Right ventricle myocardium inferior (tissue), 1 donor: ENCODE data around the gene ABCG1. TPM values are rescaled to one million over a fixed set of nuclear protein-coding genes. Genes with fewer than 3 reads are reported as not detected.
"Not testable (repeated sequence)": the region's sequence is repeated elsewhere in the genome, so short reads cannot be mapped to it uniquely, and the experiment has no call there.

ENCODE experiments used
- ATAC-seq: fragments of 200-7000 bp; cut with Tn5 transposase; one replicate; pipeline ENCODE4 v1.9.1; 2020; ENCODE audit warnings: mild to moderate bottlenecking, moderate library complexity
- DNase-seq: peaks from one replicate; pipeline ENCODE4 v3.0.0; 2021; ENCODE audit errors: missing footprints
- intact Hi-C: fragments of 100-400 bp; cut with DNase I; formaldehyde crosslinking; loops from one replicate; pipeline ENCODE4 v1.11.0; 2022
- total RNA-seq: library from RNA; stranded (reverse); fragmentation: NEBNext Ultra II Directional; extraction: Animal tissue kit (Norgen Biotek cat#: 25700); gene quantifications from one replicate; pipeline ENCODE4 v1.2.1, GENCODE V29; 2021
- donor health status: DM: no; HTN: yes; CAD: no; lungs with severe emphysema.

ABCG1 gene
- total RNA-seq, 1 donor from 2014 or later, result 9.0 TPM

DNA sequence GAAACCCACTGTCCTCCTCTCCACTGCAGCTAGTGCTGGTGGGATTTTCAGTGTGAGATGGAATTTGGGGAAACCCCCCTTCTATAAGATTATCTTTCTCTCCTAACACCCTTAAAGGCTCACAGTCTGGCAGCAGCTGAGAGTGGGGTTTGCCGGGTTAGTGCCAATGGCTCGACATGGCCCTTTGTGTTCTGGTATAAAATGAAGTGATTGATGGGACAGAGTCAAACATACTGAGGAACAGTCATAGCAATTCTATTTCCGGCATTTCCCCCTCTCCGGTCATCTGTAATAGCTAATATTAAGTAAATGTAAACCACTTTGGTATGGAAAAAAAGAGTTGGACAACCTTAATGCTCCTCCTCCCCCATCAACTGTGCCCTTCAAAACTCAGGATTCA is 58.7 kb downstream of the ABCG1 start:
- intact Hi-C loops, result no loop called here
- no peak for ATAC-seq
- DNase-seq, result no peak

GRCh38 chr21:42278451-42279149 is 59.7 kb downstream of the ABCG1 start:
- DNase-seq, result no peak
- intact Hi-C loops, result no loop called here
- ATAC-seq, result no peak

- DNase-seq, result no peak
These were observed 60.5 kb downstream of the ABCG1 start for GRCh38 chr21:42279341-42279871.

DNA sequence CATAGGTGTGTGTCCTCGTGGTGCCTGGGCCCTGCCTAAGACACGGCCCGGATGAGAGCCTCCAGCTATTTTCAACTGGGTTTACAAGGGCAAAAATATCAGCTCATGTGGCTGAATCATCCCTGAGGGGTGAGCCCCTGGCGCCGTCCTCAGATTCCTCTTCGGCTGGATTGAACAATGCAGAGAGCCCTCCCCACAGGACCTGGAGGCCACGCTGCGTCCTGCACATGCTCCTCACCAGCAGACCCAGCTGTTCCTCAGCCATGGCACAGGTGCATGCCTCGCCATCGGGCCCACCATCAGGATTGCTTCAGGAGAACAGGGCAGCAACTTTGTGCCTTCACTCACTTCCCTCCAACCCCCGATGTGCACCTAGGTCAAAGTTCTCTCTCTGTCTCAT is 60.9 kb downstream of the ABCG1 start:
- DNase-seq, result no peak

More at GRCh38 chr21:42279341-42279871, 60.5 kb downstream of the ABCG1 start:
- intact Hi-C loops, result no loop called here
- ATAC-seq, result no peak

GRCh38 chr21:42280356-42281180 is 61.6 kb downstream of the ABCG1 start:
- ATAC-seq, result no peak
- intact Hi-C loops, result no loop called here
- DNase-seq, result no peak

More for the DNA sequence above, 60.9 kb downstream of the ABCG1 start:
- intact Hi-C loops, result no loop called here
- no peak for ATAC-seq

- DNase-seq (no peak), ATAC-seq (no peak)
- intact Hi-C loops, result no loop called here
These were observed 62.3 kb downstream of the ABCG1 start for GRCh38 chr21:42281181-42281680.

DNA sequence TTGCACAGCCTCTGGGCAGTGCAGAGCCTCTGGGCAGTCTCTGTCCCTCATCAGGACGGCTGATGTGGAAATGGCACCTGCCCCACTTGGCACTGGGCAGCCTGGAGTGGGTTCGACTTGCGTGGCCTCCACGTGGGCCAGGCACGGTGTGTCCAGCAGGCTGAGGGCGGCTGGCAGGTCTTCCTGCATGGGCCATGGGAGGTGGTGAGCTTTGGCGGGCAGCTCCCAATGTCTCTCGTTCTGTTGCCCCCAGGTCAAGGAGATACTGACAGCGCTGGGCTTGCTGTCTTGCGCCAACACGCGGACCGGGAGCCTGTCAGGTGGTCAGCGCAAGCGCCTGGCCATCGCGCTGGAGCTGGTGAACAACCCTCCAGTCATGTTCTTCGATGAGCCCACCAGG is 63.1 kb downstream of the ABCG1 start:
- intact Hi-C loops, result no loop called here
- no peak for ATAC-seq
- DNase-seq, result no peak

DNA sequence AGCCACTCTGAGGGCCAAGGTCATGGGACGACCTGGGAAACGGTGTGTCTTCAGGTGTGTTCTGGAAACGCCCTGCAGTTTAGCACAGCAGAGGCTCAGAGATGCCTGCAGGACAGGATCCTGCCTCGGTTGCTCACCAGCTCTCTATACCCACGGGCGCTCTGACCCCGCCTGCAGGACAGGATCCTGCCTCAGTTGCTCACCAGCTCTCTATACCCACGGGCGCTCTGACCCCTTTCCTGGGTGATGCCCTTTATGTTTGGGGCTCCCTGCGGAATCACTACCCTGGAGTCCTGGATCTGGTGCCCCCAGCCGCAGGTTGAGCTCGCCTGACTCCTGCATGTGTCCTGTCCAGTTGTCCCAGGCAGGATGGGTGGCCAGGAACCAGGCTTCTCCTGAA is 63.8 kb downstream of the ABCG1 start:
- DNase-seq (no peak), ATAC-seq (no peak)
- intact Hi-C loops, result no loop called here

- DNase-seq, result no peak
- intact Hi-C loops, result no loop called here
- no peak for ATAC-seq
These were observed 66.8 kb downstream of the ABCG1 start for GRCh38 chr21:42285569-42286245.

- no peak for ATAC-seq
- intact Hi-C loops, result no loop called here
- DNase-seq, result no peak
These were observed 67.5 kb downstream of the ABCG1 start for GRCh38 chr21:42286416-42286815.

DNA sequence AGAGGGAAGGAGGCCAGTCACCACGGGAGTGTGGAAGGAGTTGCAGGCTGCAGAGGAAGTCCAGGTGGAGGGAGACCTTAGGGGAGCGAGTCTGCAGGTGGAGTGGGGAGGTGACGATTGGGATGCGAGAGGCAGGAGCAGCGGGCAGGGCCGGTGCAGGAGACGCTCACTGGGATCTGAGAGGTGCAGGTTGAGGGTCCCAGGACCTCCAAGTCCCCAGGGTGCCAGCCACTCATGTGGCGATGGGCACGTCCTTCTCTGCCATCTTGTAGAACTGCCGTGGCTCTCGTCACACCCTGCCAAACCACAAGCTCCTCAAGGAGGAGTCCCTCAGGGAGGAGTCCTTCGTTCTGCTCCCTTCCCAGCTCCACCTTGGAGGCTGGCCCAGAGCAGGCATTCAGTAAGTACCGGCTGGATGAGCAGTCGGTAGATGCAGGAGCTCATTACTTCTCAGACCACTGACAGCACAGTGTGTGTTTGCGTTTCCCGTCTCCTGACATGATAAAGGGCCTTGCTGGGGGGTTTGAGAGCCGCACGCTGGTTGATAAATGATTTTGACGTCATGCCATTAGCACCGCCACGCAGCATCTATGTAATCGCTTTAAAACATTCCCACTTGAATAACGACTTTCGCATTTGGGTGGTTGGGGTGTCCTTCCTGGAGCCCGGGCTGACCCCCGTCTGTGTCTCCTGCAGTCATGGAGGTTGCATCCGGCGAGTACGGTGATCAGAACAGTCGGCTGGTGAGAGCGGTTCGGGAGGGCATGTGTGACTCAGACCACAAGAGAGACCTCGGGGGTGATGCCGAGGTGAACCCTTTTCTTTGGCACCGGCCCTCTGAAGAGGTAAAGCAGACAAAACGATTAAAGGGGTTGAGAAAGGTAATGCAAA is 68.5 kb downstream of the ABCG1 start:
- no peak for ATAC-seq
- DNase-seq, result no peak
- intact Hi-C loops, result no loop called here

- intact Hi-C loops, result no loop called here
- DNase-seq (no peak), ATAC-seq (no peak)
These were observed 70.0 kb downstream of the ABCG1 start for GRCh38 chr21:42288962-42289361.

DNA sequence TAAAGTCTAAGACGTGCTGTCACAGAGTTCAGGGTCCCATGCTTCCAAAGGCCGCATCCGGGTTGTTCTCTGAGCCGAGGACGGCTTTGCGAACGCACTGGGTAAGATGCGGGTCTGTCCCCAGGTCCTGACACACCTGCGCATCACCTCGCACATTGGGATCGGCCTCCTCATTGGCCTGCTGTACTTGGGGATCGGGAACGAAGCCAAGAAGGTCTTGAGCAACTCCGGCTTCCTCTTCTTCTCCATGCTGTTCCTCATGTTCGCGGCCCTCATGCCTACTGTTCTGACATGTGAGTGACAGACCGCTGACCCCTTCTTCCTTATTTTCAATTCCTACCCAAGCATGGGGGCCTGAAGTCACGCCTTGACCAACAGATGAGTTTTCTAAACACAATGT is 71.0 kb downstream of the ABCG1 start:
- ATAC-seq, result peak; percentile 33
- intact Hi-C loops, result no loop called here
- DNase-seq, result peak; percentile 84

GRCh38 chr21:42290505-42290904 is 71.6 kb downstream of the ABCG1 start:
- intact Hi-C loops, result no loop called here
- ATAC-seq, result no peak
- no peak for DNase-seq

DNA sequence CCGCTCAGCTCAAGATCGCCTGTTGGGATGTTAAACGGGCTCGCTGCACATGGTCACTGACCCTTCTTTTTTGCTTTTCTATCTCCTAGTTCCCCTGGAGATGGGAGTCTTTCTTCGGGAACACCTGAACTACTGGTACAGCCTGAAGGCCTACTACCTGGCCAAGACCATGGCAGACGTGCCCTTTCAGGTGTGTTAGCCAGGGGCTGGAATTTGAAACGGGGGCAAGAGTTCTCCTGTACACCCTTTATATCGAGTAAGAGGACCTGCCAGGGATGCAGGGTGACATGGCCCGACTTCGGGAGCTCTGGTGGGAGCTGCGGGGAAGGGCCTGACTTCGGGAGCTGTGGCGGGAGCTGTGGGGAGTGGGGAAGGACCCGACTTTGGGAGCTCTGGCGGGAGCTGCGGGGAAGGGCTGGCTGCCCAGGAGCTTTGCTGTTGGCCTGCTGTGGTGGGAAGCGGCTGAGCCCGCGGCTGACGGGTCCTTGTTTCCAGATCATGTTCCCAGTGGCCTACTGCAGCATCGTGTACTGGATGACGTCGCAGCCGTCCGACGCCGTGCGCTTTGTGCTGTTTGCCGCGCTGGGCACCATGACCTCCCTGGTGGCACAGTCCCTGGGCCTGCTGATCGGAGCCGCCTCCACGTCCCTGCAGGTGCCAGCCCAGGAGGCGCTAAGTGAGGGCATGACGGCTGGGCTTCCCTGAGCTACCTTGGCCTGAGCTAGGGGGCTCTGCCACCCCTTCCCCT is 72.2 kb downstream of the ABCG1 start:
- intact Hi-C loops, result no loop called here
- ATAC-seq (no peak), DNase-seq (no peak)

DNA sequence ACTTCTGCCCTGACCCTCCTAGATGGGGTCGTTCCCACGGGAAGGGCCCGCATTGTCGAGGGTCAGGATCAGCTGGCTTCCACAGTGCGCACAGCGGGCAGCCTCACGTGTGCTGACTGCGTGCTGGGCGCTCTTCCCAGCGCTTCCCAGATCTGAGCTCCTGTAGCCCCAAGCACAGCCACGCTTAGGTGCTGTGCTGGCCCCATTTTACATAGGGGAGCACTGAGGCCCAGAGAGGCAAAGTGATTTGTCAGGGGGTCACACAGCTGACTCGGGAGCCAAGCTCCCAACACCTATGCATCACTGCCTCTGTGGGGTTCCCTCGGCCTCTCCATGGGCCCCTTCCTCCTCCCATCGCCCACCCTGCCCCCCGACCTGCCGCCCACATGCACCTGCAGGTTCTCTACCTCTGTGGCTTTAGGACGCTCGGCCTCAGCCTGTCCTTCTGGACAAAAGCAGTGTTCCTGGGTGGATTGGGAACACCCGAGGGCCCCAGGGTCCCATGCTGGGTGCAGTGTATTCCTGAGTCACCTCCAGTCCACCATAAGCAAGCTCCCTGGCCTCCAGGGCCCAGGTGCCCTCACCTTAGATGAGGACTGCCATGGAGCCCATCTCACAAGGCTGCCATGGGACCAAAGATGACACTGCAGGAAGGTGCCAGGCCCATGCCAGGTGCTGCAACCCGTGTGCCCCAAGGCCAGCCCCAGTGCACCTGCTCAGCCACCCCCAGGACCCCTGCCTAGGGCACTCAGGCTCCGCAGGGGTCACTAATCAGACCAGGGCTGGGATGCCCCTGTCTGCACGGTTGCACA is 73.0 kb downstream of the ABCG1 start:
- intact Hi-C loops, result no loop called here
- no peak for ATAC-seq
- DNase-seq, result no peak

GRCh38 chr21:42292563-42293142 is 73.7 kb downstream of the ABCG1 start:
- ATAC-seq, intact Hi-C loops, DNase-seq: not testable (repeated sequence)
